Endodermal cell (in vitro differentiated cells): ENCODE data around the gene PPP2R2B. TPM values are rescaled to one million over a fixed set of nuclear protein-coding genes. Genes with fewer than 3 reads are reported as not detected.

ENCODE experiments used
- DNase-seq: peaks from one replicate; pipeline ENCODE4 v3.0.0-alpha.2; 2017
- H3K27ac ChIP-seq: 2 replicates; pipeline ENCODE4 v1.5.1; 2013; ENCODE audit warnings: mild to moderate bottlenecking, low read depth, low read length, moderate library complexity
- H3K27me3 ChIP-seq: 2 replicates; pipeline ENCODE4 v1.6.1; 2013; ENCODE audit warnings: mild to moderate bottlenecking, low read length, moderate library complexity; ENCODE audit not compliant: insufficient read depth, control insufficient read depth, poor library complexity, severe bottlenecking
- H3K36me3 ChIP-seq: 2 replicates; pipeline ENCODE4 v1.7.0; 2013; ENCODE audit warnings: mild to moderate bottlenecking, low read length, moderate library complexity; ENCODE audit not compliant: control insufficient read depth, insufficient read depth
- H3K4me1 ChIP-seq: one replicate; pipeline ENCODE4 v1.7.0; 2013; ENCODE audit warnings: low read length; ENCODE audit not compliant: control insufficient read depth, insufficient read depth
- H3K4me3 ChIP-seq: 2 replicates; pipeline ENCODE4 v1.5.1; 2013; ENCODE audit warnings: mild to moderate bottlenecking, low read length, moderate library complexity
- H3K9ac ChIP-seq: 2 replicates; pipeline ENCODE4 v1.6.1; 2013; ENCODE audit warnings: mild to moderate bottlenecking, low read length, moderate library complexity; ENCODE audit not compliant: poor library complexity, severe bottlenecking; ENCODE audit errors: extremely low read depth
- H3K9me3 ChIP-seq: 2 replicates; pipeline ENCODE4 v1.6.1; 2013; ENCODE audit warnings: mild to moderate bottlenecking, low read length, moderate library complexity; ENCODE audit not compliant: control insufficient read depth
- H3K27ac Mint-ChIP-seq: 2 replicates; pipeline ENCODE4 v1.8.0; 2020; ENCODE audit warnings: mixed read lengths
- H3K27me3 Mint-ChIP-seq: 2 replicates; pipeline ENCODE4 v1.8.0; 2021; ENCODE audit warnings: mild to moderate bottlenecking, mixed read lengths; ENCODE audit not compliant: insufficient read depth
- H3K36me3 Mint-ChIP-seq: 2 replicates; pipeline ENCODE4 v1.8.0; 2020; ENCODE audit warnings: low read depth, mixed read lengths
- H3K4me1 Mint-ChIP-seq: 2 replicates; pipeline ENCODE4 v1.8.0; 2020; ENCODE audit warnings: mixed read lengths
- H3K4me3 Mint-ChIP-seq: 2 replicates; pipeline ENCODE4 v1.8.0; 2020; ENCODE audit warnings: mild to moderate bottlenecking, moderate library complexity, mixed read lengths
- H3K9me3 Mint-ChIP-seq: 2 replicates; pipeline ENCODE4 v1.8.0; 2020; ENCODE audit warnings: mild to moderate bottlenecking, mixed read lengths
- WGBS, 2 experiments: methylation state at CpG; one replicate each; pipeline versions ENCODE4 v1.1.5 to v1.1.7; 2013; ENCODE audit warnings: missing lambda C conversion rate in 2 of 2, mixed read lengths in 1 of 2; ENCODE audit not compliant: insufficient coverage in 1 of 2, insufficient read length in 1 of 2; 5-methylcytosine and 5-hydroxymethylcytosine counted together
- total RNA-seq, 2 donors: library from RNA; stranded (reverse); fragmentation: NEBNext Ultra II Directional in 1 of 2; extraction: Animal tissue kit (Norgen Biotek cat#: 25700) in 1 of 2; gene quantifications; 2 replicates in 1 of 2; 3 replicates in 1 of 2; pipeline ENCODE4 v1.2.1, GENCODE V29; 2021
- TF ChIP-seq, protein P1 (sequence below): fragments of 200-600 bp; sonication (generic); conservative IDR thresholded peaks from 2 replicates; pipeline ENCODE4 v1.5.0; 2021; ENCODE audit warnings: antibody characterized with exemption, mild to moderate bottlenecking

PPP2R2B gene
- total RNA-seq, 2 donors from 2014 or later, result 3.3 to 8.0 TPM

DNA sequence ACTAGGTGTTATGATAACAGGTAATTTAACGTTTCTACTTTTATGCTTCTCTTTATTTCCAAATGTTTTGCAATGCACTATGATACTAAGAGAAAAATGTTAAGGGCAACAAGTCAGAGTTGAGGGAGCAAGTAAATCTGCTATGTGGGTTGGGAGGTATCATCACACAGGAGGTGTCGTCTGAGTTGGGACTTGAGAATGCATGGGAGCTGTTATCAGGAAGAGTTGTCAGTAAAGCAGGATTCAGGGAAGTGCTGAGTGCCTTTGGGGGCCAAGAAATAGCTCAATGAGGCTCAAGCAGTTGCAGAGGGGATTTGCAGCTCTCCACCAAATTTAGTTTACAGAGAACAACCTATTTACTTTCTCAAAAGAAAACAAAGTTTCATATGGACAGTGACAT is 108.0 kb downstream of the PPP2R2B start:
- peaks cover 9% of the 10 kb centered on the region for H3K9me3 Mint-ChIP-seq
- no peaks in the 10 kb centered on the region for H3K27me3 Mint-ChIP-seq
- H3K4me3 ChIP-seq, result no peak overlapping the region
- no peaks in the 10 kb centered on the region for H3K36me3 Mint-ChIP-seq
- H3K27ac Mint-ChIP-seq, result no peak overlapping the region
- no peaks in the 10 kb centered on the region for H3K27me3 ChIP-seq
- H3K36me3 ChIP-seq, result no peaks in the 10 kb centered on the region
- H3K4me1 Mint-ChIP-seq, result peaks cover 28% of the 10 kb centered on the region
- WGBS, 2 experiments, result 63% methylated on average over 2 of the region's 2 CpGs; no CpG with 5 or more reads in 1 of the 2 experiments
- DNase-seq, result no peak
- peaks cover 8% of the 10 kb centered on the region for H3K9me3 ChIP-seq
- H3K4me1 ChIP-seq, result no peaks in the 10 kb centered on the region
- H3K9ac ChIP-seq, result no peak overlapping the region
- TF ChIP-seq, protein P1, sequence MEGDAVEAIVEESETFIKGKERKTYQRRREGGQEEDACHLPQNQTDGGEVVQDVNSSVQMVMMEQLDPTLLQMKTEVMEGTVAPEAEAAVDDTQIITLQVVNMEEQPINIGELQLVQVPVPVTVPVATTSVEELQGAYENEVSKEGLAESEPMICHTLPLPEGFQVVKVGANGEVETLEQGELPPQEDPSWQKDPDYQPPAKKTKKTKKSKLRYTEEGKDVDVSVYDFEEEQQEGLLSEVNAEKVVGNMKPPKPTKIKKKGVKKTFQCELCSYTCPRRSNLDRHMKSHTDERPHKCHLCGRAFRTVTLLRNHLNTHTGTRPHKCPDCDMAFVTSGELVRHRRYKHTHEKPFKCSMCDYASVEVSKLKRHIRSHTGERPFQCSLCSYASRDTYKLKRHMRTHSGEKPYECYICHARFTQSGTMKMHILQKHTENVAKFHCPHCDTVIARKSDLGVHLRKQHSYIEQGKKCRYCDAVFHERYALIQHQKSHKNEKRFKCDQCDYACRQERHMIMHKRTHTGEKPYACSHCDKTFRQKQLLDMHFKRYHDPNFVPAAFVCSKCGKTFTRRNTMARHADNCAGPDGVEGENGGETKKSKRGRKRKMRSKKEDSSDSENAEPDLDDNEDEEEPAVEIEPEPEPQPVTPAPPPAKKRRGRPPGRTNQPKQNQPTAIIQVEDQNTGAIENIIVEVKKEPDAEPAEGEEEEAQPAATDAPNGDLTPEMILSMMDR, result no peak
- no peak overlapping the region for H3K27ac ChIP-seq
- H3K4me3 Mint-ChIP-seq, result no peak overlapping the region

DNA sequence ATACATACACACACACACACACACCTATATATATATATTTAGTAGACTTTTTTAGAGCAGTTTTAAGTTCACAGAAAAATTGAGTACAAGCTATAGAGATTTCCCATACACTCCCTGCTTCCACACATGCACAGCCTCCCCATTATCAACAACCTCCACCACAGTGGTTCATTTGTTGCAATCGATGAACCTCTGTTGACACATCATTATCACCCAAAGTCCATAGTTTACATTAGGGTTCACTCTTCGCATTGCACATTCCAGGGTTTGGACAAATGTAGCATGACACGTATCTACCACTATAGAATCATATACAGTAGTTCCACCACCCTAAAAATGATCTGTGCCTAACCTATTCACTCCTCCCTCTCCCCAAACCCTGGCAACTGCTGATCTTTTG is 111.0 kb downstream of the PPP2R2B start:
- Histone ChIP-seq H3K4me1 (no peaks in the 10 kb centered on the region), H3K4me3 (no peak overlapping the region), H3K27ac (no peak overlapping the region), H3K27me3 (no peaks in the 10 kb centered on the region), H3K36me3 (no peaks in the 10 kb centered on the region), H3K9ac (no peak overlapping the region), H3K9me3 (no peaks in the 10 kb centered on the region)
- WGBS, 2 experiments, result 88 to 94% methylated on average over 3 of the region's 3 CpGs
- Mint-ChIP-seq H3K36me3 (no peaks in the 10 kb centered on the region), H3K4me1 (peaks cover 17% of the 10 kb centered on the region), H3K27ac (no peak overlapping the region), H3K4me3 (no peak overlapping the region), H3K9me3 (no peaks in the 10 kb centered on the region), H3K27me3 (no peaks in the 10 kb centered on the region)
- no peak for DNase-seq
- TF ChIP-seq, protein P1, result no peak

DNA sequence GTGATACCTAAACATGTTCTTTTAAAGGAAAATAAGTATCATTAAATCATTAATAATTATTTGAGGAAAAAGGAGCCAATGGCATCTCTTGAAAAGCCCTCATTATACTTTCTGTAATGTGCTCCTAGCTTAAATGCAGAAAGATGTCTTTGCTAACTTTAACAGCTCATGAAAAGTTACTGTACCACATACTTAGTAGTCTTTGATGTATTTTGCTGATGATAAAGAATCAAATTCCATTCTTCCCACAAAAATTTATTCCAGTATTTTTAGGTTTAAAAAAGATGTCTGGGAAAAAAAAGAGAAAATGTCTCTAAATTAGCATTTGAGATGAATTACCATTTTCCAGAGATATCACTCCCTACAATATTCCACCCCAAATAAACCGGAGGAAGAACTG is 112.5 kb downstream of the PPP2R2B start:
- no peaks in the 10 kb centered on the region for H3K36me3 Mint-ChIP-seq

More for the DNA sequence above, 112.5 kb downstream of the PPP2R2B start:
- Mint-ChIP-seq H3K4me1 (peaks cover 16% of the 10 kb centered on the region), H3K27ac (no peak overlapping the region), H3K4me3 (no peak overlapping the region), H3K27me3 (no peaks in the 10 kb centered on the region), H3K9me3 (no peaks in the 10 kb centered on the region)
- no peak overlapping the region for H3K27ac ChIP-seq
- no peak overlapping the region for H3K4me3 ChIP-seq
- no CpG with 5 or more reads among the region's 1 CpG for WGBS, 2 experiments
- H3K9me3 ChIP-seq, result no peaks in the 10 kb centered on the region
- TF ChIP-seq, protein P1, result no peak
- H3K27me3 ChIP-seq, result no peaks in the 10 kb centered on the region
- no peak for DNase-seq
- no peaks in the 10 kb centered on the region for H3K36me3 ChIP-seq
- no peaks in the 10 kb centered on the region for H3K4me1 ChIP-seq
- H3K9ac ChIP-seq, result no peak overlapping the region
